HG03025 (cell line): ENCODE results near the gene CCNQ.

ENCODE experiments used
- ATAC-seq: cut with Tn5 transposase; IDR thresholded peaks from one replicate; pipeline ENCODE4 v1.9.1; 2021; ENCODE audit warnings: mild to moderate bottlenecking, moderate library complexity; ENCODE audit not compliant: unreplicated experiment, low FRiP score

Gene CCNQ

DNA sequence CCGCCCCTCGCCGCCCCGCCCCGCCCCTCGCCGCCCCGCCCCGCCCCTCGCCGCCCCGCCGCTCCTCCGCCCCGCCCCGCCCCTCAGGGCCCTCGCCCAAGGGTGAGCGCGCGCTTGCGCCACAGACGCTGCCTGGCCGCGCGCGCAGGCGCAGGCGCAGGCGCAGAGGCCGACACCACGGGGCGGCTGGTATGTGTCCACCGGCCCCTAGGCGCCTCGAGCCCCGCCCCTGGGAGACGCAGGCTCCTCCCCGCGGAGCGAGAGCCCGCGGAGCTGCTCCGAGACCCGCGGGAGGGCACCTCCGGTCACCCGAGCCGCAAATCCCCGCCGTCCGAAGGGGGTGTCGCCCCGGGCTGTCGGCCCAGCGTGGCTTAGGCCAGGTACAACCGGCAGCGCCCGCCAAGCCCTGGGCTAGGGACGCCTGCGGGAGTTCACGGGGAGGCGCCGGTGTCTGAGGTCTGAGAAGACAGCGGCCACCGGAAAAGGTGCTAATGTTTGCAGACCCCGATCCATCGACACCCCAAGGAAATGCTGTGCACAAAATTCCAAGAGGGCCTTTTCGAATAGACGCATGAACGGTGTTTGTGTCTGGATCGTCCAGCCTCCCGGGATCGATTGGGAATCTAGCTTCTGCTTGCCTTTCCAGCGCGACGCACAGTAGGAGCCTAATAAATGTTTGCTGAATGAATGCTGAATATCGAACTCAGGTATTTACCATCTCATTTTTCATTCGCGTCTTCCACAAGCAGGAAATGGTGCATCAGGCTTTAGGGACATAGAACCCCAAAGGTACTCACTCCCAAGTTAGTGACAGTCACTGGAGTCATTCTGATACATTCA lies 473 bp upstream of the CCNQ start:
- ATAC-seq = peak; percentile 61

GRCh38 chrX:153596981-153597750 lies 1.8 kb downstream of the CCNQ start:
- no peak for ATAC-seq

GRCh38 chrX:153595859-153596857 lies 2.8 kb downstream of the CCNQ start:
- no peak for ATAC-seq

GRCh38 chrX:153595387-153595786 lies 3.6 kb downstream of the CCNQ start:
- ATAC-seq = no peak

DNA sequence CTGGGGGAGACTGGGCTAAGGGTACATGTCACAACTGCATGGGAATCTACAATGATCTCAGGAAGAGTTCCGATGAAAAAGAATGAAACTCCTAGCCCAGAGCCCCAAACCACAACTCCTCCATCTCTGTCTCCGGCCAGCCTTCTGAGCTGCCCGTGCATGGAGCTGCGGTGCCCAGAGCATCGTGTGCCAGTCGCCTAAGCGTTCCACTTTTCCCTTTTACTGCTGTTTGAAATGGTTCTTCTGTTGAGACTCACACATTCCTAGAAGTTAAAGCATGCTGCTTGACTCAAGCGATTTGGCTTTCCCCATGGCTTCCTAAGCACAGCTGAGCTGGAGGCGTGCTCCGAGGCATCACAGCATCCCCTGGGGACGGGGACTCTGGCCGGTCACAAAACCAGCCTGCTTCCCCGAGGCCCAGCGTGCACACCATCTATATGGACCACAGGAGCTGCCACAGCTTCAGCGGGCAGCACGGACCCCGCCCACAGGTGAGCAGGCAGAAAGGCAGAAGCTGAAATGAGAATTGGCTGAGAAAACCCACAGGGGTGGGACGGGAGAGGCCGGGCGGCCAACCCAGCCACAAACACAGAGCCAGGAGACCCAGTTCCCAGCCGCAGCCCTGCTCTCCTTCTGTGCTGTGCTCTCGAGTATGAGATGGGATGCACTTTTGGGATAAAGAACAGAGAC lies 5.0 kb downstream of the CCNQ start:
- no peak for ATAC-seq

DNA sequence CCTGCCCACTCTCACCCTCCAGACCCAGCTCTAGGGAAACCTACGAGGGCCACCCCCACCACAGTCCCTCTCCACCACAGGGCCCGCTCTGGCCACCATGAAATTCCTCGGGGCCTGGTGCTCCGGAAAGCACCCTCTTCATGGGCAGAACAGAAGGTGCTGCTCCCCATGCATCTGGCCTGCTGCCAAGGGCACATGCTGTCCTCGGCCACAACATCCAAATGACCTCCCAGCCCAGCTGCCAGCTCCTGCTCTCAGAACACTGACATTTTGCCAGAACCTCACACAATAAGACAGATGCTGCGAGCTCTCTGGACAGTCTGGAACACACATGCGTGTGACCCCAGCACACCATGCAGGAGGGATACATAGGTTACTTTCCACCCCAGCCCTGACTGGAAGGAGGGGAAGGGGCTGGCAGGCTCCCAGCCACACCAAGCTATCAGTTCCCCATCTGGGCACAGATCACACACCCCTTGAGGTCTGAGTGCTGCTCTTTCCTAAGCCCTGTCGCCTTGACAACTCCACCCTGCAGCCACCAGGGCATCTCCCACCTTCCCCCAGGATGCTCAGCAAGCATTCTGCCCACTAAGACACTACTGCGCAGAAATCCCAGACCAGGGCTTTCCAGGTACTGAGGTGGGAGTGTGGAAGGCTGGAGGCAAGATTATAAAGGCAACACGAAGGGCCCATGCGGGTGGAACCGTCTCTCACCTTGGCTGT lies 5.8 kb downstream of the CCNQ start:
- no peak for ATAC-seq

GRCh38 chrX:153592091-153592833 lies 6.7 kb downstream of the CCNQ start:
- no peak for ATAC-seq

DNA sequence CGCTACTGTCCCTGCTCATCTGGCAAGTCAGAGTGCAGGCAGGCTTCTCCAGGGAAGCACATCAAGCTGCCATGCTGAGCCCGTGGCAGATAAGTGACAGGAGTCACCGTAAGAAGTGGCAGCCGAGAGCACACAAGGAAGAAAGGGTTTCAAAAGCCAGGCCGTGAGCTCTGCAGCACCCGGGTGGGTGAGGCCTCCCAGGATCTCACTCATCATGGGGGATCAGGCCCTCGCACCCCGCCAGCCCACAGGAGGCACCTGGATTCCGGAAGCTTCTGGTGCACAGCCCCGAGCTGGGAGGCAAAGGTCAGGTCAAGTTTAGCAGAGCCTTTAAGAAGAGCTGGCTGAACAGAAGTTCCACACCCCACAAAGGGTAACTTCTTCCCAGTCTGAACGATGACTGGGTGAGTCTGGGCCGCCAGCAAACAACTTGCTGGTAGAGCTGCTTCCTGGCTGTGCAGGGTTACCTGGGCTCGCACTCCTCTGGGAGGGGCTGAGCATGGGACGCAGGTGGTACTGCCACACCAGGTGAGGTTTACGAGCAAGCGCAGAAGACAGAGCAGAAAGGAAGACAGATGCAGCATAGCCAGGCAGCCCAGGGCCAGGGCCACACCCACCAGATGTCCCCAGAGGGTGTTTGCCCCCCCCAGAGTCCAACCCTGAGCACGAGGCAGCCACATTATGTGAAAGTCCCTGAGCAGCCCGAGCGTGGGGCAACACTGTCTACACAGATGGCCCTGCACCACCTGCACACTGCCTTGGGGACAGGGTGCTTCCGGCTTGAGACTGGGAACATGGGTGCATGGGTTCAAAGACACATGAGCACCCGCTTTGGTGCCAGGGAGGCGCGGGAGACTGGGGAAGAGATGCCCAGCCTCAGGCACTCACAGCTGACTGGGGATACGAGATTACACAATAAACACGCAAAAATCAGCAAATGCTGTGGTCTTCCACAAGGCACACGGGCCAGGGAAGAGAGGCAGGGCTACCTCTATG lies 7.7 kb downstream of the CCNQ start:
- no peak for ATAC-seq

DNA sequence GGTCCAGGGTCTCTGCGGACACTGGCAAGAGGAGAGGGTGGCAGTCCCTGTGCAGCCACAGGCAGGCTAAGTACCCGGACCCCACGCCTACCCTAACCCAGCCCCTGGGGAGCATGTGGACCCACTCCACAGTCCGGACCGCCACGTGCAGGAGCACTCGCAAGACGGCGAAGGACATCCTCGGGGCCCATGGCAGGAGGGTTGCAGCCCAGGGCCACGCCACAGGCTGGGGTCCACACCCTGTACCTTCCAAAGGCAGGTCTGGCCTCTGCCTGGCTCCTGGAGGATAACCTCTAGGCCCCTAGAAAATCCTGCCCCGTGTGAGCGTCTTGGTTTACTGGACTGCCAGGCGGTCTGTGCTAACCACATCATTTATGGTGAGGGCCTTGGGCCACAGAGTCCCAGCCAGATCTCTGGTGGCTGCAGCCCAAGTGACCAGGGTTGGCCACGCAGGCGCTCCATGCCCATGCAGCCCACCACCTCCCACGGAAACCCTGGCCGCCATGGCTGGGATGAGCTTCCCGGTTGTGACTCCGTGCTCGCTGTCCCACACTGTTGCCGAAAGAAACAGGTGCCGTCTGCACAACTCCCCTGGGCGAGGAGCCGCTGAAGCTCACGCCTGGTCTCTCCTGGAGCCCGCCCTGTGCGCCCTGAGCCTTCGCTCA lies 10.0 kb downstream of the CCNQ start:
- no peak for ATAC-seq

DNA sequence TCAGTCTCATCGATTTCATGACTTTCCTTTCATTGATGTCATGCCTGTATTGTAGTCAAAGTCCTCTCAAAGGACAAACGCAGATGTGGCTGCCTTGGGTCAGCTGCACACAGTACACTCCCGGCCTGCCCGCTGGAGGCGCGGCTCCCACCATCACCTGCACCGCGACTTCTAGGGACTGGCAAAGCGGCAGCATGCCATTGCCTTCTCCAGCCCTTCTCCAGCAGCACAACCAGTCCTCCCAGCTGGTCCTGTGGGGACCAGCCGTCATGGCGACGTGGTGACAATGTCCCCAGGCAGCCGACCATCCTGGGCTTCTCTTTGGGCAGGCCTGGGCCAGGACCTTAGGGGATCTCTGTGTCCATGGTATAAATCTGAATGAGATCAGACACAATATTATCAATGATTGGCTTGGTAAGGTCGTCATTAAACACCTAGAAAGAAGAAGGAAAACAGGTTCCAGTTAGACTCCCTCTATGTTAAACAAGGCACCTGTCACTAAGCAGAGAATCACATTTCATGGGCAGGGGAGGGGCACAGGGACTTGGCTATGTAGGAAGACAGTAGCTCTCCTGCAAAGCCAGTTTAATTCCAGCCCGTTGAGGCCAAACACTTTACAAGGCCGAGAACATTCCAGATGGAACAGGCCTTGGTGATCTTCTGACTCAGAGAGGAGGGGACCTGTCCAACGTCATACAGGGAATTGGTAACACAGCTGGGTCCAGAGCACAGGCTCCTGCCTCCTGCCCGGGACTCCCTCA lies 10.7 kb downstream of the CCNQ start:
- ATAC-seq = no peak

GRCh38 chrX:153587342-153587741 lies 11.6 kb downstream of the CCNQ start:
- ATAC-seq = no peak

DNA sequence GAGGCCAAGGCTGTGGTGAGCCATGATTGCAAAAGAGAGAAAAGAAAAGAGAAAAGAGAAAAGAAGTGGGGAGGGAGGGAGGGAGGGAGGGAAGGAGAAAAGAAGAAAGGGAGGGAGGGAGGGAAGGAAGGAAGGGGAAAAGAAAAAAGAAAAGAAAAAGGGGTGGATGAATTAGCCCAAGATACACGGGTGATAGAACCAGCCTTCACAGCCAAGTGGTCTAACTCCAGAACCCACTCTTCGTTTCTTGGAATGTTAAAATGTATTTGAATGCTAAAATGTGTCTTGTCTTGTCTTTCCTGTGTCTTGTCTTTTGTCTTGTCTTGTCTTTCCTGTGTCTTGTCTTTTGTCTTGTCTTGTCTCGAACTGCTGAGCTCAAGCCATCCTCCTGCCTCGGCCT lies 13.1 kb downstream of the CCNQ start:
- ATAC-seq = no peak

- no peak for ATAC-seq
Measured at GRCh38 chrX:153583433-153583832, 15.5 kb downstream of the CCNQ start.

GRCh38 chrX:153582896-153583295 lies 16.0 kb downstream of the CCNQ start:
- ATAC-seq = peak; percentile 75

DNA sequence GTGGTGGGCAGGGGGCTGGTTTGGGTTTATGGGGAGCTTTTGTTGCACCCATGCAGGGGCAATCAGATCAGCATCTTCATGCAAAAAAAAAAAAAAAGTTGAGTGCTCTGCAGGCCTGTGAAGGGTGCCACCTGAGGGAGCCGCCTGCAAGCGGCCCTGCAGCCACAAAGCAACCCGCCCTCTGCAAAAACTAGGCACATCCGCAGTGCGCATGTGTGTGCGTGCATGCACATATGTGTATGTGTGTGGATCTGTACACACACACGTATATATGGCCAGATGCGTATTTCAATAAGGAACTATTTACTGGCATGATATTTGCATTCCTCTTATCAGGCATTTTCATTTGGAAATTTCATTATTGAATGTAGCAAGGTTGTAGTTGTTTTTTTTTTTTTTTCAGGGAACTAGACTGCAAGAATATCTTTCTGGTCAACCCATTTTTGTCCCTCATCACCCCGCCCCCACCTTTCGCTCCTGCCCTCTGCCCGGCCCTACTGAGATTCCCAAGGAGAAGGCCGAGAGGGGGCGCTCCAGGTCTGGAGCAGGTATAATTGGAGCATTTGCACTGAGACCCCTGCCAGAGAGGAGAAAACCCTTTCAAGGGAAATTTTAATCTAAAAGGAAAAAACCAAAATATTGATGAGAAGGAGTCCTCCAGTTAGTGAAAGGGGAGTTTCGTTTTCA lies 18.1 kb downstream of the CCNQ start:
- ATAC-seq = no peak

- ATAC-seq = no peak
Measured at GRCh38 chrX:153578889-153579288, 20.1 kb downstream of the CCNQ start.
